SK-N-SH treated with all-trans-retinoic acid at 6 μM for 48 hours (cell line): ENCODE results near the gene TMEM164.

Source experiments
- ATAC-seq: fragments of 200-7000 bp; cut with Tn5 transposase; 3 replicates; pipeline ENCODE4 v1.9.1; 2020; ENCODE audit warnings: mild to moderate bottlenecking, moderate library complexity
- ARNTL ChIP-seq: fragments of 450-650 bp; formaldehyde crosslinking; IDR thresholded peaks from 2 replicates; pipeline ENCODE4 v1.5.0; 2020; ENCODE audit warnings: low read depth, mild to moderate bottlenecking, moderate library complexity, borderline replicate concordance
- BACH2 ChIP-seq: fragments of 250-450 bp; sonication (Bioruptor Pico); IDR thresholded peaks from 2 replicates; pipeline ENCODE4 v1.9.0; 2021; ENCODE audit warnings: mild to moderate bottlenecking, borderline replicate concordance
- CREB5 ChIP-seq: fragments of 250-450 bp; sonication (Bioruptor Pico); IDR thresholded peaks from 2 replicates; pipeline ENCODE4 v1.5.1; 2020; ENCODE audit warnings: low read depth, mild to moderate bottlenecking, moderate library complexity
- CSDC2 ChIP-seq: fragments of 250-450 bp; sonication (Bioruptor Pico); IDR thresholded peaks from 2 replicates; pipeline ENCODE4 v1.5.0; 2020; ENCODE audit warnings: mild to moderate bottlenecking, moderate library complexity
- ESRRG ChIP-seq: fragments of 250-450 bp; sonication (Bioruptor Pico); IDR thresholded peaks from 2 replicates; pipeline ENCODE4 v1.6.1; 2021; ENCODE audit warnings: mild to moderate bottlenecking
- GLIS3 ChIP-seq: fragments of 250-450 bp; sonication (Bioruptor Pico); IDR thresholded peaks from 2 replicates; pipeline ENCODE4 v1.5.0; 2020; ENCODE audit warnings: mild to moderate bottlenecking, moderate library complexity
- ISL1 ChIP-seq: fragments of 250-450 bp; sonication (Bioruptor Pico); IDR thresholded peaks from 2 replicates; pipeline ENCODE4 v2.1.2; 2022; ENCODE audit warnings: mild to moderate bottlenecking, moderate library complexity
- OSR1 ChIP-seq: fragments of 250-450 bp; sonication (Bioruptor Pico); IDR thresholded peaks from 2 replicates; pipeline ENCODE4 v1.8.0; 2022; ENCODE audit warnings: moderate library complexity, mild to moderate bottlenecking, inconsistent platforms
- PPARA ChIP-seq: fragments of 250-450 bp; sonication (Bioruptor Pico); IDR thresholded peaks from 2 replicates; pipeline ENCODE4 v1.5.0; 2020; ENCODE audit warnings: mild to moderate bottlenecking, borderline replicate concordance
- RARB ChIP-seq: fragments of 250-450 bp; sonication (Bioruptor Pico); IDR thresholded peaks from 2 replicates; pipeline ENCODE4 v1.8.0; 2021; ENCODE audit warnings: mild to moderate bottlenecking, moderate library complexity
- SNAI2 ChIP-seq: fragments of 250-450 bp; sonication (Bioruptor Pico); IDR thresholded peaks from 2 replicates; pipeline ENCODE4 v1.5.0; 2020; ENCODE audit warnings: mild to moderate bottlenecking, moderate library complexity
- TCF4 ChIP-seq: fragments of 250-450 bp; sonication (Bioruptor Pico); IDR thresholded peaks from 2 replicates; pipeline ENCODE4 v1.8.0; 2021; ENCODE audit warnings: mild to moderate bottlenecking, moderate library complexity, borderline replicate concordance
- TOX ChIP-seq: fragments of 250-450 bp; sonication (Bioruptor Pico); IDR thresholded peaks from 2 replicates; pipeline ENCODE4 v1.8.0; 2021; ENCODE audit warnings: mild to moderate bottlenecking, moderate library complexity, borderline replicate concordance
- ZC3H10 ChIP-seq: fragments of 250-450 bp; sonication (Bioruptor Pico); IDR thresholded peaks from 2 replicates; pipeline ENCODE4 v1.5.1; 2021; ENCODE audit warnings: mild to moderate bottlenecking, moderate library complexity
- ZFP3 ChIP-seq: fragments of 250-450 bp; sonication (Bioruptor Pico); IDR thresholded peaks from 2 replicates; pipeline ENCODE4 v1.5.0; 2020; ENCODE audit warnings: mild to moderate bottlenecking, moderate library complexity
- ZNF565 ChIP-seq: fragments of 450-650 bp; formaldehyde crosslinking; conservative IDR thresholded peaks from 2 replicates; pipeline ENCODE4 v1.5.0; 2020; ENCODE audit warnings: low read depth, mild to moderate bottlenecking, moderate library complexity
- ZNF70 ChIP-seq: fragments of 450-650 bp; formaldehyde crosslinking; IDR thresholded peaks from 2 replicates; pipeline ENCODE4 v1.5.0; 2020; ENCODE audit warnings: mild to moderate bottlenecking, moderate library complexity
- ZNF8 ChIP-seq: fragments of 450-650 bp; formaldehyde crosslinking; IDR thresholded peaks from 2 replicates; pipeline ENCODE4 v1.5.0; 2020; ENCODE audit warnings: mild to moderate bottlenecking, moderate library complexity
- TF ChIP-seq, protein P1 (sequence below): fragments of 250-450 bp; sonication (Bioruptor Pico); IDR thresholded peaks from 2 replicates; pipeline ENCODE4 v1.5.1; 2021; ENCODE audit warnings: mild to moderate bottlenecking, moderate library complexity
- TF ChIP-seq, protein P2 (sequence below): fragments of 250-450 bp; sonication (Bioruptor Pico); IDR thresholded peaks from 2 replicates; pipeline ENCODE4 v1.8.0; 2021; ENCODE audit warnings: low read depth, mild to moderate bottlenecking, moderate library complexity, borderline replicate concordance
- TF ChIP-seq, protein P3 (sequence below): fragments of 250-450 bp; sonication (Bioruptor Pico); IDR thresholded peaks from 2 replicates; pipeline ENCODE4 v1.8.0; 2020; ENCODE audit warnings: mild to moderate bottlenecking, moderate library complexity, borderline replicate concordance

The TMEM164 gene

GRCh38 chrX:110060317-110060716 is 57.4 kb downstream of the TMEM164 start:
- ATAC-seq: no peak

GRCh38 chrX:110060846-110061537 is 58.1 kb downstream of the TMEM164 start:
- TF ChIP-seq RARB (CRISPR knock-in tag): no peak
- no peak for TF ChIP-seq OSR1 (CRISPR knock-in tag)
- TF ChIP-seq, all 23 proteins: peak for 0
- ATAC-seq: no peak

More at GRCh38 chrX:110060317-110060716, 57.4 kb downstream of the TMEM164 start:
- no peak for TF ChIP-seq BACH2
- TF ChIP-seq, protein P1, sequence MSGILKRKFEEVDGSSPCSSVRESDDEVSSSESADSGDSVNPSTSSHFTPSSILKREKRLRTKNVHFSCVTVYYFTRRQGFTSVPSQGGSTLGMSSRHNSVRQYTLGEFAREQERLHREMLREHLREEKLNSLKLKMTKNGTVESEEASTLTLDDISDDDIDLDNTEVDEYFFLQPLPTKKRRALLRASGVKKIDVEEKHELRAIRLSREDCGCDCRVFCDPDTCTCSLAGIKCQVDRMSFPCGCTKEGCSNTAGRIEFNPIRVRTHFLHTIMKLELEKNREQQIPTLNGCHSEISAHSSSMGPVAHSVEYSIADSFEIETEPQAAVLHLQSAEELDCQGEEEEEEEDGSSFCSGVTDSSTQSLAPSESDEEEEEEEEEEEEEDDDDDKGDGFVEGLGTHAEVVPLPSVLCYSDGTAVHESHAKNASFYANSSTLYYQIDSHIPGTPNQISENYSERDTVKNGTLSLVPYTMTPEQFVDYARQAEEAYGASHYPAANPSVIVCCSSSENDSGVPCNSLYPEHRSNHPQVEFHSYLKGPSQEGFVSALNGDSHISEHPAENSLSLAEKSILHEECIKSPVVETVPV (CRISPR knock-in tag): no peak
- no peak for TF ChIP-seq ZC3H10
- no peak for TF ChIP-seq TCF4 (CRISPR knock-in tag)
- no peak for TF ChIP-seq PPARA (CRISPR knock-in tag)
- no peak for TF ChIP-seq OSR1 (CRISPR knock-in tag)
- TF ChIP-seq ARNTL (CRISPR knock-in tag): no peak
- no peak for TF ChIP-seq GLIS3 (CRISPR knock-in tag)
- TF ChIP-seq CSDC2: no peak
- TF ChIP-seq, protein P2, sequence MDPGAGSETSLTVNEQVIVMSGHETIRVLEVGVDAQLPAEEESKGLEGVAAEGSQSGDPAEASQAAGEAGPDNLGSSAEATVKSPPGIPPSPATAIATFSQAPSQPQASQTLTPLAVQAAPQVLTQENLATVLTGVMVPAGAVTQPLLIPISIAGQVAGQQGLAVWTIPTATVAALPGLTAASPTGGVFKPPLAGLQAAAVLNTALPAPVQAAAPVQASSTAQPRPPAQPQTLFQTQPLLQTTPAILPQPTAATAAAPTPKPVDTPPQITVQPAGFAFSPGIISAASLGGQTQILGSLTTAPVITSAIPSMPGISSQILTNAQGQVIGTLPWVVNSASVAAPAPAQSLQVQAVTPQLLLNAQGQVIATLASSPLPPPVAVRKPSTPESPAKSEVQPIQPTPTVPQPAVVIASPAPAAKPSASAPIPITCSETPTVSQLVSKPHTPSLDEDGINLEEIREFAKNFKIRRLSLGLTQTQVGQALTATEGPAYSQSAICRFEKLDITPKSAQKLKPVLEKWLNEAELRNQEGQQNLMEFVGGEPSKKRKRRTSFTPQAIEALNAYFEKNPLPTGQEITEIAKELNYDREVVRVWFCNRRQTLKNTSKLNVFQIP (CRISPR knock-in tag): no peak
- no peak for TF ChIP-seq ZFP3 (CRISPR knock-in tag)
- TF ChIP-seq TOX (CRISPR knock-in tag): no peak
- no peak for TF ChIP-seq ZNF70
- no peak for TF ChIP-seq RARB (CRISPR knock-in tag)
- no peak for TF ChIP-seq CREB5 (CRISPR knock-in tag)
- no peak for TF ChIP-seq SNAI2 (CRISPR knock-in tag)
- TF ChIP-seq ESRRG (CRISPR knock-in tag): no peak
- no peak for TF ChIP-seq ISL1 (CRISPR knock-in tag)
- TF ChIP-seq, protein P3, sequence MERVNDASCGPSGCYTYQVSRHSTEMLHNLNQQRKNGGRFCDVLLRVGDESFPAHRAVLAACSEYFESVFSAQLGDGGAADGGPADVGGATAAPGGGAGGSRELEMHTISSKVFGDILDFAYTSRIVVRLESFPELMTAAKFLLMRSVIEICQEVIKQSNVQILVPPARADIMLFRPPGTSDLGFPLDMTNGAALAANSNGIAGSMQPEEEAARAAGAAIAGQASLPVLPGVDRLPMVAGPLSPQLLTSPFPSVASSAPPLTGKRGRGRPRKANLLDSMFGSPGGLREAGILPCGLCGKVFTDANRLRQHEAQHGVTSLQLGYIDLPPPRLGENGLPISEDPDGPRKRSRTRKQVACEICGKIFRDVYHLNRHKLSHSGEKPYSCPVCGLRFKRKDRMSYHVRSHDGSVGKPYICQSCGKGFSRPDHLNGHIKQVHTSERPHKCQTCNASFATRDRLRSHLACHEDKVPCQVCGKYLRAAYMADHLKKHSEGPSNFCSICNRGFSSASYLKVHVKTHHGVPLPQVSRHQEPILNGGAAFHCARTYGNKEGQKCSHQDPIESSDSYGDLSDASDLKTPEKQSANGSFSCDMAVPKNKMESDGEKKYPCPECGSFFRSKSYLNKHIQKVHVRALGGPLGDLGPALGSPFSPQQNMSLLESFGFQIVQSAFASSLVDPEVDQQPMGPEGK (CRISPR knock-in tag): no peak

- no peak for TF ChIP-seq SNAI2 (CRISPR knock-in tag)
- no peak for ATAC-seq
Observed at GRCh38 chrX:110062919-110063318, 60.0 kb downstream of the TMEM164 start.

GRCh38 chrX:110066488-110067225 is 63.7 kb downstream of the TMEM164 start:
- TF ChIP-seq ZNF8 (CRISPR knock-in tag) (no peak), OSR1 (CRISPR knock-in tag) (no peak), ZNF565 (CRISPR knock-in tag) (no peak), ZNF70 (no peak), ZFP3 (CRISPR knock-in tag) (no peak), BACH2 (no peak)
- TF ChIP-seq, protein P1 (CRISPR knock-in tag): no peak
- TF ChIP-seq, protein P2 (CRISPR knock-in tag): no peak
- ATAC-seq: no peak
